Measurements from ENCODE around the gene COL9A1.

- TF ChIP-seq SPI1 (IDR thresholded peaks at IDR 0.05; ENCODE audit: low read depth, low read length) (no peak), POLR2A (IDR thresholded peaks at IDR 0.05; ENCODE audit: low read depth, low read length) (no peak), POLR2AphosphoS5 (IDR thresholded peaks at IDR 0.05; ENCODE audit: low read depth, low read length) (no peak), TAF1 (IDR thresholded peaks at IDR 0.05; ENCODE audit: low read depth, low read length) (no peak), POU2F2 (IDR thresholded peaks at IDR 0.05; ENCODE audit: low read depth, low read length) (no peak), PAX5 (IDR thresholded peaks at IDR 0.05; ENCODE audit: insufficient read depth, low read length, severe bottlenecking) (no peak)
Measured at GRCh38 chr6:70286905-70287304, 16.0 kb downstream of the COL9A1 start.
